Activated naive CD4-positive, alpha-beta T cell treated with anti-CD3 and anti-CD28 coated beads, Interleukin-2, amount 50 U/mL, for 16 hours (primary cell): ENCODE data around the gene RTL1.

Experiments
- DNase-seq: peaks from one replicate; pipeline ENCODE4 v3.0.0-alpha.2; 2020

The RTL1 gene

DNA sequence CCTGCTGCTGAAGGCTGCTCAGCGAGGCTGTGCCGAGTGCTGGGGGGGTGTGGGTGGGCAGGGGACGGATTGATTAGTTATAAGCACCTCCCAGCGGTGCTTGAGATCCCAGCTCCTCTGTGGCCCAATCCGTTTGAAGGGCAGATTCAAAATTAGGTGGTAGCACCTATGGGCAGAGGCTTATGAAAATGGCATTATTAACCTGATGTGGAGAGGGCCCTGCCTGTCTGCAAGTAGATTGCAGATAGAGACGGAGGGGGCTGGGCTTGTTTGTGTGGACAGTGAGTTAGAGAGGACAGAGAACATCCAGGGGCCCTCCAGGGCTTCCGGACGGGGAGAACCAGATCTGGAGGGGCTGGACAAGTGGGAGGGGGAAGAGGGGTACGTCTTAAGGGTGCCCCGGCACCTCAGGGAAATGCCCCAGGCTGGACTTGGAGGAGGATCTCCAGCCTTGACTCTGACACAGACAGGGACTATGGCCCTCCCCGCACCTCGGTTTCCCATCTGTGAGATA, at the start of gene RTL1:
Gene RTL1 (minus strand): TSS at position 51 of the 514 bp plus-strand sequence. CDS start 18,934 bp downstream, outside the sequence.
- no peak for DNase-seq

DNA sequence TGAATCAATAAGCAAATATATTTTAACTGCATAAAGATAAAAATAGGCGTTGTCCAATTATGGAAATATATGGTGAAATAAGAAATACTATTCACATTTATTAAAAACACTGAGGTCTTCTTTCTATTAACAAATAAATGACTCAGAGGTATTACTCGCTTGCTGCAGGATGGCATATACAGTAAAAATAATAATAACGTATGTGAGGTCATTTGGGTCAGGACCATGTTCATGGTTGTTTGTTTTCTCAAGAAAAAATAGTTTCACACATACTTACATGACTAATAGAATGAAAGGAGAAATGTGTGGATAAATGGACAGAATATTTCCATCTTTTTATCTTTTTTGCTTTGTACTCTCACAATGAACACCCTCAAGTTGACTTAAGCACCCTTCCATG, 46.5 kb upstream of the RTL1 start:
- DNase-seq, result no peak

DNA sequence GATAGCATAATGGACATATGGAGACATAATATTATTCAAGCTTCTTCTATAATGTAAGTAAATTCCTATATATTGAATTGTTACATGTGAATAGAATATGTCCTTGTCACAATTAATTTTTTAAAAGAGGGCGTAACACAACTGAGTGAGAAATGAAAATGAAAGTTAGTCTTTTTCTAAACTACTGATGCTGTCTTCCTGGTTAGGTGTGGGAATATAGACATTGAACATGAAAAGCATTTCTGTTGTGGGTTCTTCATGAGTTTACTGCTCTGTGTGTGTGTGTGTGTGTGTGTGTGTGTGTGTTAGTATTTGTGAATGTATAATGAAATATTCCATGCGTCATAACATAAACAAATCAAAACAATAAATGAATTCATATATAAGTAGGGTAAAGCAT, 40.5 kb upstream of the RTL1 start:
- no peak for DNase-seq

DNA sequence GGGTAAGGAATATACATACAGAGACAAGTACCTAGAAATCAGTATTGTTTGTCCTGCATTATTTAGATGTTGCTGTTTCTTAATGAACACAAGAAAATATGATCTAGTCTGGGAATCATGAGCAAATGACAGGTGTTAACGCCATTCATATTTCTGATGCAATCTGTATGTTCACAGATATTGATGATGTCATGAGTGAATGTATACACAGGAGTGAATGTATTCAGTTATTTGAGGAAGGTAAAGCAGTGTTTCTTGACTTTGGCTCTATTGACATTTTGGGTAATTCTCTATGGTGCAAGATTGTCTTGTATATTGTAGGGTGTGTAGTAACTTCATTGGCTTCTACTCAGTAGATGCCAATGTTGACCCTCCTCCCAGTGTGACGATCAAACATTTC, 26.7 kb upstream of the RTL1 start:
- DNase-seq, result no peak

DNA sequence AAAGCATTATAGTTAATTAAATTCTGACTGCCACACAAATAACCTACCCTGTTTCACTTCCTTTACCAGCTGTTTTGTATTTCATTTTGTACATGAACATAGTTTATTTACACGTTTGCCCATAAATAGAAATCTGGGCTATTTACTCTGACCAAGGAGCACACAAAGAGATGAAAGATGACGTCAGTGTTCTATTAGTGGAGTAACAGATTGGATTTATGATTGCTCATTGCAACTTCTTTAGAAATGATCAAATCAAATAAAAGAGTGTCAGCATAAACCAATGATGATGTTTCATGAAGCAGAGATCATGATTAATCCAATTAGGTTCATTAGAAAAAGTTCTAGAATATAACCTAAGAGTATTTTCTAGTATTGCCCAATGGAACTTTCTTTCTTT, 12.0 kb upstream of the RTL1 start:
- DNase-seq, result no peak

DNA sequence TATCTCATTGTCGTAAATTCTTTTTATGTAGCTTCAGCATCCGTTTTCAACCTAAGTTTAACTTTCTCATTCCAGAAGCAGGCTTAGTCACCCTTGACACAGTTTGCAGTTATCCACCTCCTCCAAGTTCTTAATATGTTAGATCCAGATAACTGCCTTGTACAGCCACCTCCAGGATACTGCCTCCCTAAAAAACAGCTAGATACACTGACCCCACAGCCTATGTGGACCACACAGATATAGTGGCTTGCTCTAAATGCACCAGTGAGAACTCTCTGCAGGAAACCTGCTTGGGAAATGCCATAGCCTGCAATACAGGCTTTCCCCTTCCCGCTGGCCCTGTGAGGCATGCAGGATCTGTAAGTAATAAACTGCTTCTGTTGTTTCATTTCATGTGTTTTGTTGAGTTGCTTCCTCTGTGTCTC, 11.1 kb upstream of the RTL1 start:
- no peak for DNase-seq

DNA sequence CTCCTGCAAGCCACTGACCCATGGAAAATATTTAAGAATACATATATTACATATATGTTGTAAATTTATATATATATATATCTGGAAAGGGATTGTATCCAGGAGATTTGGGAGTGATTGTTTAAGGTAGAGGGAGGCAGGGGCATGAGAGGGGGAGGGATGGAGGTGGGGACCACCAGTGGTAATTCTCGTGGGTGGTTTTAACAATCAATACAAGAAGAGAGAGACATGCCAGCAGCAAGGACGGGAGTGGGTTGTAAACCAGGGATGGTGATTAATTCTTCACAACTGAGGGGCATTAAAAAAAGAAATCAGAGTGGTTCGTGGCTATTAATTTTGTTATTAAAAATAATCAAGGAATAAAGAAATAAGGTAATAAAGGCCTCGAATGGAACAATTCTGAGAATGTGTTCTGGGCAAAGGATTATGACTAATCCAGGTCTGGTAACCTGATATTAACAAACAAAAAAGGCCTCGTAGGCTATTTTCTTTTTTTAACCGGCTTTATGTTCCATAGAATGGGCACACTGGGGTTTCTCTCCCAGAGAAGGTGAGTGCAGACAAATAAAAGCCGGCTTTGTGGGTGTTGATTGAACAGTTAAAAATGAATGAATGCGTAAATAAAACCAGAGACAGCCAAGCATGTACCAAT, 8.3 kb upstream of the RTL1 start:
- no peak for DNase-seq

DNA sequence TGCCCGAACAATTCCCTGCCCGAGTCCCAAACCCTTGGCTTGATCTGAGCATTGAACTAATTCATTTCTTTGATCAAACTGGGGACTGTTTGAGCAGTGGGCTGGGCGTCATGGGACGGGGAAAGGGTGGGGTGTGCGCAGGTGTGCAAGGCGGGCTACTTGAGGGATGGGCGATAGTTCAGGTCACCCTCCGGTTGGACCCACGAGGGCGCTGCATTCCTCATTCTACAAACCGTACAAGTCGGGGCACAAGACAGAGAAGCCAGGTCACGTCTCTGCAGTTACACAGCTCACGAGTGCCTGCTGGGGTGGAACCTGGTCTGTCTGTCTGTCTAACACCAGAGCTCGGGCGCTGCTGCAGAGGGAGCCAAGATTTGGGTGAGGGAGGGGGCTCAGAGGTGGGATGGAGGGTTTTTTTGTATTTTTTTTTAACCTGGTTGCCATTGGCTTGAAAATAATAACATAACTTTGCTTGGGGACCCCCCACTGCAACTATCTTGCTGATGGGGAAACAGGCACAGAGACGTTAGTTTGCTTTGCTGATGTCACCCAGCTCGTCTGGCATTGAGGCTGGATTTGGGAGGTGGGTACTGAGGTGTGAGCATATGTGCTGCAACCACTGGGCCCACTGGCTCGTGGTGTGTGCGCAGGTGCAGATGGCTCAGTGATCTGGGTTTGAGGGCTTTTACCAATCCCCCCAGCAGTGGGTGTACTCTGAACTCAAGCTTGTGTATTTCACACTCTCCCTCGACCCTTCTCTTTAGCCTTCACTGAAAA, 7.6 kb upstream of the RTL1 start:
- DNase-seq, result no peak

DNA sequence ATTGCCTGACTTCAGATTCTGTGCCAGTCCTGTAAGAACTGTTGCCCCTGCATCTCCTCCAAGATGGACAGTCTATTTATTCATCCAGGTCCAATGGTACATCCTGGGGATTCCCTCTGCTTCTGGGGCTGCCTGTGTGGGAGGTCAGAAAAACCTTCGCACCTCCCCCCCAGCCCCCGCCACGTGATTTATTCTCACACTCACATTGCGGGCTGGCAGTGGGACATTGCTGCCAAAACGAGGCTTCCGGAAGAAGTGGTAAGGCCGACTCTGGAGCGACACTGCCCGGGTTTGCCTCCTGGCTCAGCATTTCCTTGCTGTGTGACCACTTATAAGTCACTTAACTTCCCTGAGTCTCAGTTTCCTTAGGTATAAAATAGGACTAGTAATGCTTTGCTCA, 5.9 kb upstream of the RTL1 start:
- no peak for DNase-seq

DNA sequence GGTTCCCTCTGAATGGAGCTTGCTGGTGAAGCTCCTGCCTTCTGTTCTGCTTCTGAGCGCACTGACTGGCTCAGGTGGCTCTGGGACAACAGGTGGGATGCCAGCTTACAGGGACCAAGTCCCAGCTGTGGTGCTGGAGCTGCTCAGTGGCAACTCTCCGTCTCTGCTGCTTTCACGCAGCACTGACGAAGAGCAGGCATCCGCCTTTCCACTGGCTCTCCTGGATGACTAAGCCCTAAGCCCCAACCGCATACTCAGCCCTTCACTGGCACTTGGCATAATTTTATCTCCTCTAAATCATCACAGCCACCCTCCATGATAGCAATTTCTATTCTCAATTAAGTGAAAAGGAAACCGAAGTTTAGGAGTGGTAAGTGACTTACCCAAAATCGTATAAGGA, 3.7 kb upstream of the RTL1 start:
- no peak for DNase-seq

DNA sequence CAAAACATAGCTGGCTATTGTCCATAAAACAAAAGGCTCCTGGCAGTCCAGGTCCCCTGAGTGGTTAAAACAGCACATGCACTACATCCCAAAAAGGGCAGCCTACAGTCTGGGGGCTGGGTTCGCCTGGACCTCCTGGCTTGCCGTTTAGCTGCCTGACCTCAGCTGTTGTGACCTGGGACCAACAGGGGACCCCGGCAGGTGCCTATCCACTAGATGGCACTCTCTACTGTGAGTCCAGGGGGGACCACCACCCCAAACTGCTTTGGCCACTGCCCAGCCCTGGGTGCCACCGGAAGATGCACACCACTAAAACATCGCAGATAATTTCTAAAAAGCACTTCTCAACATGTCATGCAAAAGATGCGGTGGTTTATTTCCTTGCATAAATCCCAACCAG, 2.9 kb upstream of the RTL1 start:
- DNase-seq, result no peak

DNA sequence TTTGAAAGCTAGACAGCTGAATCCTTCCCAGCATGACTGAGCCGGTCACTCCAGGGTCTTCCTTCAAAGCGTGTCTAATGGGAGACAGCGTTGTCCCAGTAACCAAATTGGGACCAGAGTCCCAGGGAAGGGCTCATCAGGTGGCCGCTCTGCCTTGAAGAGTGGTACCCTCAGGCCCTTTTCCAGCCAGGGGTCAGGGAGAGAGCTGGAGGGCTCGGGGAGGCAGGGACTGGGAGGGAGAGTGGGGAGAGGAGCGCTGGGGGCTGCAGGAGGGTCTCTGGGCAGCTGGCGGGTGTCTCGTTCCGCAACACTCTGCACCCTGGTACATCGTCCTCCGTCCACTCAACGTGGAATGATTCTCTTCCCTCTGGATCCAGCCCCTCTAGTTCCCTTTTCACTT, 1.6 kb upstream of the RTL1 start:
- DNase-seq, result no peak

DNA sequence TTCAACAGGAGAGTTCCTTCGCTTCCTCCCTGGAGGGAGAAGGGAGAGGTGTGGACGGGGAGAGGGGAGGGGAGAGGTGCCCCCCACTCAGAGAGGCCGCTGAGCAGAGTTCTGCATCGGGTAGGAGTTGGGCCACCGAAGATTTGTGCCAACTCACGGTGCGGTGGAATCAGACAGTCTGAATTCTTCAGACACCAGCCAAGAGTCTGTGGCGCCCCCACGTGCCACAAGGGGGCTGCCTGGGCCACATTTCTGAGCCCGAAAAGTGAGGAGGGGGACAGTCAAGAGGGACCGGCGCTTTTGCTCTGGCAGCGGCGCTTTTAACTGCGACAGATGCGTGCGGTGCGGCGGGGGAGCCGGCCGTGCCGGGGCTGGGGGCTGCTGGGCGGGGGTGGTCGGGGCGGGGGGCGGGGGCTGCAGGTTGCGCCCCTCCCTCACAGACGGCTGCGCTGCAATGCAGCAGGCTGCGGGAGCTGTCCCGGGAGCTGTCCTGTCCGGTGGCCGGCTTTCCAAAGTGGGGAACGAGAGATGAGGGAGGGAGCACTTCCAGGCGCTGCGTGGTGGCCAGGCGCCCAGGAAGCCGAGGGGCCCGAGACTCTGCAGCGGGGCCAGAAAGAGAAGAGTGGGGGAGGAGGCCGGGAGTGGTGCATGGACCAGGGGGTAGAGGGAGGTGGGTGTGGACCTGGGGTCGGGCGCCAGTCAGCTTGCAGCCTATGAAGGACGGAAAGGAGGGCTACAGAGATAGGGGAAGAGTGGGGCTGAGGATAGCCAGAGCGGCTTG, 975 bp upstream of the RTL1 start:
- no peak for DNase-seq

DNA sequence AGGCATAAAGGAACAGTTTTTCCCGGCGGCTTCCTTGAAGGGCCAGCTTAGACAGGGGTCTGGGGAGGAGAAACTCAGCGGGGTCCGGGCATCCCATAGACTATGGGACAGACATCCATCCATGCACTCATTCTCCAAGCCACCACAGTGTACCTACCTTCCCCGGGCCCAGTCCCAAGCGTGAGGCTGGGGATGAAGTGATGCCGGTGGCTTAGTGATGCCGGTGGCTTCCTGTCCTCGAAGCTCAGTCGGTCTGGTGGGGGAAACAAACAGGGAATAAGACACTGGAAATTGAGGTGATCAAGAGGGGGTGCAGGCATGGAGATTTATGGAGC, 421 bp downstream of the RTL1 start:
- no peak for DNase-seq

DNA sequence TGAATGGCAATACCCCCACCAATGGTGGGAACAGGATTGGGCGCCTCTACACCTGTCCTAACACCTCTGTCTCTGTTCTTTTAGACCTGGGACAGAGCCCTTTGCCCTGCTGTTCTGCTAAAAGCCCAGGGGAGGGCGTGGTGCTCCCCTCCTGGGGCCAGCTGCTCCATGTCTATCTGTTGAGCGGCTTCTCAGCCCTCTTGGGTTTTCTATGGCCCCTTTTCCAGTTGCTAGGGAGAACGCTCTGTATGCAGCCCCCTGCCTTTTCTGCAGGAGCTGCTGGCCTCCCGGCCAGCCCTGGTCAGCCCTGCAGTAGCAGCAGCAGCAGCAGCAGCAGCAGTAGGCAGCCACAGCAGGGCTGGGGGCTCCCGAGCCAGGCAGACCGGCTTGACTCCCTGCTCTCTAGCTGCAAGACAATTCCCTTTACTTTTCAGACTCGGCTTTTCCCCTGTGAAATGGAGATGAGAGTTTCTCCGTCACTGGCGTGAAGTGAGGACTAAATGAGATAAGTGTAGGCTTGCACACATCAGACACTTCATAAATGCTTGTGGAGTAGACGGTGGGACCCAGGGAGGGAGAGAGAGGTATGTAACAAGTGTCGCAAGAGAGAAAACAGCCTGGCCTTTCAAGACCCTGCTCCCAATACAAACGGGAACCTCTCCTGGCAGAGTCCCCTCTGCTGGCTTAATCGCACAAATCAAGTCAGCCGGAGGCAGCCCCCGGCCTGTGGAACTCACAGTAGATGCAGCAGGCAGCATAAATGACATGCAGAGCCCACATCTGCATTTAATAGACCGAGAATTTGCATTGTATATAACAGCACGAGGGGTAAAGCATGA, 1.0 kb downstream of the RTL1 start:
- no peak for DNase-seq

DNA sequence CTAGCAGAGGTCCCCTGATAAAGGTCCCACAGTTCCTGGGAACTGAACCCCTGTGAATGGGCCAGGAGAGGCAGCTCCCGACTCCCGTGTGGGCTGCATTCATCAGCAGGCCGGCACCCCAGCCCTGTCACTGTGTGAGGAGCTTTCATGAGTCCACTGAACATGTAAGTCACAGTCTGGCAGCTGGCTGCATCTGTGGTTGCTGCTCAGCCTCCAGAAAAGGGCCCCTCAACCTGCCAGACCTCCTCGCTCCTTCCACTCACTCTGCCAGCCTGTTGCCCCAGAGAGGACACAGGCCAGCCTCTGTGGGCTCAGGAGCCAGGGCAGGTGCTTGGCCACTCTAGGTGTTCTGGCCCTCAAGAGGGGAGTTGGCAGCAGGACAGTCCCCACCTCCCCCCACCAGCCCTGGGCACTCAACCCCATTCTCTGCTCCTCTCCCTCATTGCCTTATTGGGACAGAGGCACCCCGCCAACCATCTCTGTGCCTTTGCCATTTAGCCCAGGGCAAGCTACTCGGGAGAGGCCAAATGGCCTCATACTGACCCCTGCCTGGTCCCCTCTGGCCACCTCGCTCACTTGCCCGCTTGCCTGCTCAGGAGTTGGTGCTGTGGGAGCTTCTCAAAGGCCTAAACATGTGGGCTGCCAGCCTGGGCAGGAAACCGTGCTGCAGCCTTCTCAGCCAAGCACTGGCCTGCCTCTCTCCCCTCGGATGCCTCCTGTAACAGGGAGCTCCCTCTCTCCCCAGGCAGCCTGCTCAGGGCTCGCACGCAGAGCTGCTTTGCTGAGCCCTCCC, 1.9 kb downstream of the RTL1 start:
- no peak for DNase-seq

DNA sequence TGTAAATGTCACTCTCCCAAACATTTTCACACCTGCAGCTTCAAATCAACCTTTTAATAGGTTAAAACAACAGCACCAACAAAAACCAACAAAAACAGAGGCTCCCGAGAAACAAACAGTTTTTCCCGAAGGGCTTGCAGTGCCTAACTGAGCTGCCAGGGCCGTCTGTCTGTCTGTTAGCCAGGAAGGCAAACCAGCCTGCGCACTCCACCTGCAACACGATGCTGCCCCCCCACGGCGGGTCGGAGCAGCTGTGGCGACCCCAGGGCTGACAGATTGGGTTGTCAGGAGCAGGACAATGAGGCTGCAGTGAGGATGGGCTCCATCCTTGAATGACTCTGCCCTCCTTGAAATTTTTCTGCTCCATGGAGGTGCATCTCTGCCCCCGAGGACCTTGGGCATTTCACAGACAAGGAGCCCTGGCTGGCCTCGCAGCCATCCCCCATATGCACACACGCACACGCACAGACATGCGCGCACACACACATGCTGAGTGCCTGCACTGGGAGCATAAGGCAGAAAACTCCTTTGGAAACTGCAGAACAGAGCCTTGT, 2.6 kb downstream of the RTL1 start:
- DNase-seq, result no peak

DNA sequence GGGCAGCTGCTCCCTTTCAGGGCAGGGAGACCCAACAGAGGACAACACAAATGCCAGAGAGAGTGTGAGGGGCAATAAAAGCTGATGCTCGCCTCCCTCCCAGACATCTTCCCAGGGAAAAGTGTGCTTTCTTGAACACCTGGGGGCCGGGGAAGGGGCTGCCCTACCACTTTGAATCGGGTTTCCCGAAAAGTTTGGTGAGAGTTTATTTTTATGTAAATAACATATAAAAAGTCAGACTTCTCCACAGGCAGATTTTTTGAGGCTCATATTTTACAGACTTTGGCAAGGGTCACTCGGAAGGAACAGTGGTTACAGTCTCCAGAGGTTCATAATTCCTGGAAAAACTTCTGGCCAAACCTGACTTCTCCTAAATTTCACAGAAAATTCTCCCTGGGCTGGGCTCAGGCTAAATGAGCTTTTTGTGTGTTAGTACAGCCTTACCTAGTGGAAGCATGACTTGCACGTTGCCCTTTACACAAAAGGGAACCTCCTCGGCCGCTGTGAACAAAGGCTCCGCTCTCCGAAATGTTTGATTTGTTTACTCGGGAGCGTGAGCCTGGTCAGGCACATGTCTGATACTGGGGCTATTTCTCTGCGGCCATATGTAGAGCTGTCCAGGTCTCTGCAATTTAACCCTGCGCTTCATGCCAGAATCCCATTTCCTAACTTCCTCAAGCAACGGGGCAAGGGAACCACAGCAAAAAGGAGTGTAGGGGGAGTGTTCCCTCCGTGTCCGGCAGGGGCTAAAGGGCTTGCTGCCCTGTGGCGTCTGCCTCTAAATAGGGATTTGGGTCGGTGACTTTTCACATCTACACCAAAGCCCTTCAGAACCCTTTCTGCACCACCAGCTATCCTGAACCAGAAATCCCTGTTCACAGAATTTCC, 3.4 kb downstream of the RTL1 start:
- no peak for DNase-seq

DNA sequence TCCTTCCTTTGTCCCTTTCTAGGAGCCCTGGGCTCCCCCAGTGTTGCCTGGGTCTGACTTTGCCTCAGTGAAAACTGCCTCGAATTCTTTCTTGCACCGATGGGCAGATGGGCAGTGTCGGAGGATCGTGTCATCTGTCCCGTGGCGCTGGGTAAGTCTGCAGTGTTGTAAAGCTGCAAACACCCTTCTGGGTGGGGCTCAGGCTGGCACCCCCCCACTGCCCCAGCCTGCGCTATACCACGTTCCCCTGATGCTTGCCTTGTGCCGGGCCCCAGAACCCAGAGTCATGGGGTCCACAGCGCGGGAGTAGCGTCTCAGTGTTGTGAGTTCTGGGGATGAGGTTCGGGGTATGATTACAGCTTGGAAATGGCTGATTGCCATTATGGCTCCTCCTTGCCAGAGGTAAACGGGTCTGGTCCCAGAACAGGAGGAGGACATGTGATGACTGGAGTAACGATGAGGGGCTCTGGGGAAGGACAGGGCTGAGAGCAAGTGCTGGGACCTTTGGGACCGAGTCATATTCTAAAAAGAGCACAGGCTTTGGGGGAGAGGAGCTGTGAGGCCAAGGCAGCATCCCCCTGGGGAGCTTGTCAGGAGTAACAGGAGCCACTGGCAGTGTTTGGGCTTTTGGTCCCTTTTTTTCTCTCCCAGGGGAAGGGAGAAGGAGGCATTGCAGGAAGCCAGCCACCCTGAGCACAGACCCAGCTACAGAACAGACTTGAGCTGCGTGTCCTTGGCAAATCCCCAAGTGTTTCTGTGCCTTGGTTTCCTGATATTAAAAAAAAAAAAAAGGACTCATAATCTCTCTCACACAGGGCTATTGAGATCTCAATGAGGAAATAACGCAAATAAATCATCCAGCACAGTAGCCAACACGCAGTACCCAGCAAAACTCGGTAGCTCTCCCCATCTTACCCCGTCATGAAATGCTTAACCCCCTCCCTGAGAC, 4.3 kb downstream of the RTL1 start:
- no peak for DNase-seq
